HepG2 (cell line): ENCODE measurements around the gene AMIGO2. TPM values are rescaled to one million over a fixed set of nuclear protein-coding genes. Genes with fewer than 3 reads are reported as not detected.

Experiments
- ATAC-seq: fragments of 200-7000 bp; cut with Tn5 transposase; 3 replicates; pipeline ENCODE4 v1.9.1; 2020; ENCODE audit warnings: mild to moderate bottlenecking, moderate library complexity
- BruUV-seq: library from RNA; stranded (reverse); fragments of 400-500 nt; replicated peaks from 2 replicates; lab custom pipeline; 2021; lab: Mats Ljungman, UMichigan
- CTCF ChIA-PET: fragments of 300-600 bp; formaldehyde crosslinking; extraction: SDS; loops from one replicate; lab custom pipeline; 2021; ENCODE audit warnings: low total read pairs, inconsistent platforms, low intra/inter-chr PET ratio; lab: Yijun Ruan, JAX
- POLR2A ChIA-PET: fragments of 350-600 bp; sonication (Branson Sonifier 250); formaldehyde crosslinking; loops from one replicate; lab custom pipeline; 2020; ENCODE audit warnings: antibody characterized with exemption, inconsistent platforms; lab: Yijun Ruan, JAX
- DNase-seq: peaks from one replicate; pipeline ENCODE4 v3.0.0-alpha.2; 2015; ENCODE audit warnings: low spot score
- FAIRE-seq: peaks from 3 replicates; lab custom pipeline; 2011; peaks lifted over from hg19 to GRCh38; lab: Jason Lieb, UNC
- H2AFZ ChIP-seq: one replicate; pipeline ENCODE4 v1.6.1; 2011; ENCODE audit warnings: low read length, inconsistent platforms
- H3K27ac ChIP-seq: fragments of 300-600 bp; 3 replicates; pipeline ENCODE4 v1.8.0; 2011; ENCODE audit warnings: mixed run types, mild to moderate bottlenecking, mixed read lengths, low read length, inconsistent platforms; ENCODE audit not compliant: insufficient read depth; ENCODE audit errors: extremely low read length
- H3K27me3 ChIP-seq, 2 experiments: fragments of 200-600 bp in 1 of 2; 2 replicates in 1 of 2; 3 replicates in 1 of 2; pipeline versions ENCODE4 v1.6.0 to v1.8.0; 2011; ENCODE audit warnings: low read length in 2 of 2, mild to moderate bottlenecking in 2 of 2, moderate library complexity in 2 of 2, inconsistent platforms in 1 of 2; ENCODE audit not compliant: insufficient read depth in 2 of 2, control insufficient read depth in 1 of 2
- H3K36me3 ChIP-seq, 2 experiments: fragments of 200-600 bp in 1 of 2; replicated peaks in 1 of 2; 2 replicates in 1 of 2; 3 replicates in 1 of 2; pipeline versions ENCODE4 v1.5.1 to v1.8.0; 2011; ENCODE audit warnings: low read length in 2 of 2, inconsistent platforms in 1 of 2; ENCODE audit not compliant: insufficient read depth in 2 of 2, control insufficient read depth in 1 of 2
- H3K4me1 ChIP-seq: 2 replicates; pipeline ENCODE4 v1.5.1; 2012; ENCODE audit warnings: low read length, inconsistent platforms; ENCODE audit not compliant: insufficient read depth
- H3K4me2 ChIP-seq: 2 replicates; pipeline ENCODE4 v1.6.0; 2011; ENCODE audit warnings: low read depth, low read length, inconsistent platforms
- H3K4me3 ChIP-seq, 3 experiments: fragments of 200-600 bp in 1 of 3; sonication (generic), shearing (Covaris generic) in 1 of 3; replicated peaks in 1 of 3; 2 replicates each; pipeline ENCODE4 v1.5.1; 2011 to 2016; ENCODE audit warnings: low read length in 3 of 3, inconsistent platforms in 2 of 3, low read depth in 2 of 3, mild to moderate bottlenecking in 2 of 3, control low read depth in 1 of 3, mixed read lengths in 1 of 3; ENCODE audit not compliant: insufficient read depth in 1 of 3
- H3K79me2 ChIP-seq: one replicate; pipeline ENCODE4 v1.6.1; 2011; ENCODE audit warnings: low read length, inconsistent platforms; ENCODE audit not compliant: insufficient read depth
- H3K9ac ChIP-seq: 2 replicates; pipeline ENCODE4 v1.6.0; 2011; ENCODE audit warnings: mild to moderate bottlenecking, low read depth, low read length, inconsistent platforms; ENCODE audit not compliant: insufficient read depth
- H3K9me3 ChIP-seq: 2 replicates; pipeline ENCODE4 v1.5.1; 2012; ENCODE audit warnings: mild to moderate bottlenecking, low read length
- H4K20me1 ChIP-seq: 2 replicates; pipeline ENCODE4 v1.6.0; 2011; ENCODE audit warnings: inconsistent platforms, mild to moderate bottlenecking, low read length, moderate library complexity; ENCODE audit not compliant: insufficient read depth
- CEBPB ChIP-seq: IDR thresholded peaks from 2 replicates; pipeline ENCODE4 v1.6.1; 2011; ENCODE audit warnings: low read depth, low read length, improper control_type of control experiment, borderline replicate concordance
- CSRNP1 ChIP-seq: sonication (generic); formaldehyde crosslinking; IDR thresholded peaks from 2 replicates; pipeline ENCODE4 v1.8.1; 2023; ENCODE audit warnings: mild to moderate bottlenecking, missing genetic modification reagents
- EZH2 ChIP-seq: conservative IDR thresholded peaks from 2 replicates; pipeline ENCODE4 v1.6.1; 2012; ENCODE audit warnings: mild to moderate bottlenecking, low read depth, low read length, moderate library complexity
- RNF2 ChIP-seq: fragments of 450-650 bp; conservative IDR thresholded peaks from 2 replicates; pipeline ENCODE4 v1.6.1; 2016; ENCODE audit warnings: low read depth
- ZNF503 ChIP-seq: sonication (generic); formaldehyde crosslinking; IDR thresholded peaks from 2 replicates; pipeline ENCODE4 v1.4.0; 2020; ENCODE audit warnings: missing genetic modification reagents
- ZNF563 ChIP-seq: sonication (generic); formaldehyde crosslinking; IDR thresholded peaks from 2 replicates; pipeline ENCODE4 v1.8.0; 2022; ENCODE audit warnings: mild to moderate bottlenecking, moderate library complexity, missing genetic modification reagents
- WGBS: methylation state at CpG from one replicate; pipeline ENCODE4 v1.1.6; 2017; ENCODE audit warnings: low lambda C conversion rate; 5-methylcytosine and 5-hydroxymethylcytosine counted together
- in situ Hi-C: cut with HindIII; loops from 2 replicates; pipeline ENCODE4 v1.10.0; 2017; ENCODE audit warnings: low pct_unique_long_range_greater_than_20kb; ENCODE audit not compliant: extremely low pct_ligation_motif_present
- intact Hi-C: fragments of 100-400 bp; cut with micrococcal nuclease; formaldehyde crosslinking; loops from one replicate; pipeline ENCODE4 v1.10.0; 2022; ENCODE audit not compliant: unreplicated experiment
- polyA plus RNA-seq, 8 experiments: library from polyadenylated mRNA; depleted of rRNA in 3 of 8; stranded (reverse) in 7 of 8; unstranded in 1 of 8; fragments of >200 nt; fragmentation: Illumina TruSeq in 4 of 8; extraction: Trizol in 4 of 8; gene quantifications; 2 replicates each; pipeline versions ENCODE4 v1.2.1 to v1.2.3, GENCODE V29; 2011 to 2016; ENCODE audit warnings: low read depth in 4 of 8, missing spikeins in 1 of 8, mixed read lengths in 1 of 8; ENCODE audit not compliant: insufficient read depth in 1 of 8
- total RNA-seq, 5 experiments: library from RNA; depleted of rRNA; stranded (reverse); fragments of >200 nt; fragmentation: Illumina TruSeq; extraction: Trizol; gene quantifications; 2 replicates each; pipeline ENCODE4 v1.2.3, GENCODE V29; 2016; ENCODE audit warnings: low read depth in 1 of 5

The AMIGO2 gene
- total and polyA plus RNA-seq, 2 of the 13 experiments (the other 11 are each of a cell fraction or from before 2014, with no cell fraction given), result not detected

DNA sequence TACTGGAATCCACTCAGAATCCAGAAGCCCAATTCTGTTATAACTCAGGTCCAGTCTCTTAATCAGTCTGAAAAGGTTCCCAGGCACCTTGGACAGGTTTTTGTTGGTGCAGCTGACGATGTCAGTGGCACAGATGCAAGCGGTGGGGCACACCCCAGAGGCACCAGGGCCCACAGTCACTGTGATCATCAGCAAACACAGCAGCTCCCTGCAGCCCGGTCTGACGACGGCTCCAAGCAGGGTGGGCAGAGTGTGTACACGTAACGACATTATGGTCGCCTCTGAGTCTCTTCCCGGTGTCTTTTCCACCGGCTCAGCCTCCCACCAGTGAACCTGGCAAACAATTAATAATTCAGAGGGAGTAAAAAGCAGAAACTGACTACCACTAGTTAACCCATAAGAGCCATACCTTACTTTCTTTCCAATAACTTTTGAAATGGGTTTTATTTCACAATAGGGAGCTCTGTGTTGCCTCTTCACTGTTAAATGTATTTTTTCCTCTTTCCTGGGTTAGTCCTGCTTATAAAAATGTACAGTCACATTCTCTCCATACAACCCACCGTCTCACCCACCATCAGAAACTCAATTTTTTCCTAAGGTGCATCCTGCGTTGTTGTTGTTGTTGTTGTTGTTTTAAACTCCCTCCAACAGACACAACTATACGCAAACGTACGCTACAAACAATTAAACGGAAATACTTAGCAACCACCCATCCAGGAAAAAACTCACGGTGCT lies 859 bp downstream of the AMIGO2 start:
- CTCF ChIA-PET, result no interaction called here
- H3K79me2 ChIP-seq, result no peaks in the 10 kb centered on the region
- 0 out of 2 replicates have a peak, but pooled peaks cover 5% of the 10 kb centered on the region for H3K4me1 ChIP-seq
- no peak overlapping the region for H3K27ac ChIP-seq
- 4% methylated on average over 9 of the region's 17 CpGs for WGBS
- no peak overlapping the region for H3K9ac ChIP-seq
- no peaks in the 10 kb centered on the region for H4K20me1 ChIP-seq
- TF ChIP-seq ZNF563 (CRISPR knock-in tag), result no peak
- 0 out of 2 replicates have a peak, but pooled peaks have one; percentile 24 for TF ChIP-seq CEBPB
- TF ChIP-seq ZNF503 (CRISPR knock-in tag), result no peak
- TF ChIP-seq CSRNP1, result no peak
- TF ChIP-seq EZH2, result peak; percentile 57; the same call in 1 of the 2 replicates
- 0 out of 2 replicates have a peak, but pooled peaks have one; percentile 44 for TF ChIP-seq RNF2
- peak; percentile 69 for ATAC-seq
- DNase-seq, result no peak
- peak overlapping the region; percentile 22 to 56 (median 29); a peak in 4 of 6 replicates for H3K4me3 ChIP-seq
- no TSS peak for BruUV-seq
- peaks cover 4 to 29% of the 10 kb centered on the region in 2 experiments for H3K27me3 ChIP-seq
- FAIRE-seq, result no peak
- in situ Hi-C loops, result no loop called here
- peak overlapping the region; percentile 66 for H3K4me2 ChIP-seq
- no peak overlapping the region for H2AFZ ChIP-seq
- H3K9me3 ChIP-seq, result no peaks in the 10 kb centered on the region
- no peaks in the 10 kb centered on the region for H3K36me3 ChIP-seq
- POLR2A ChIA-PET, result no interaction called here
- intact Hi-C loops, result no loop called here
